GM12878 (cell line): ENCODE data around the gene SORBS2.

Source experiments
- ATF3 ChIP-seq: IDR thresholded peaks from 2 replicates; pipeline ENCODE4 v1.6.1; 2011; ENCODE audit warnings: low read depth, mild to moderate bottlenecking, low read length, moderate library complexity, borderline replicate concordance; ENCODE audit errors: extremely low read depth
- ATF7 ChIP-seq: fragments of 450-650 bp; IDR thresholded peaks from 2 replicates; pipeline ENCODE4 v1.6.1; 2016; ENCODE audit warnings: low read depth, mild to moderate bottlenecking
- CEBPB ChIP-seq, 2 experiments: fragments of 150-350 bp in 1 of 2; IDR thresholded peaks; 2 replicates each; pipeline ENCODE4 v1.6.1; 2012 to 2014; ENCODE audit warnings: low read depth in 2 of 2, low read length in 2 of 2, borderline replicate concordance in 1 of 2, inconsistent platforms in 1 of 2
- CTCF ChIP-seq, 3 experiments: IDR thresholded peaks in 2 of 3; conservative IDR thresholded peaks in 1 of 3; 2 replicates each; pipeline ENCODE4 v1.5.1; 2011; ENCODE audit warnings: low read depth in 3 of 3, low read length in 3 of 3, mild to moderate bottlenecking in 3 of 3, control low read depth in 2 of 3, moderate library complexity in 2 of 3, inconsistent platforms in 1 of 3, mixed read lengths in 1 of 3; ENCODE audit not compliant: control insufficient read depth in 2 of 3, insufficient read depth in 1 of 3; ENCODE audit errors: extremely low read depth in 1 of 3
- EP300 ChIP-seq, 2 experiments: fragments of 150-350 bp in 1 of 2; IDR thresholded peaks; 2 replicates each; pipeline ENCODE4 v1.6.1; 2011 to 2012; ENCODE audit warnings: low read depth in 2 of 2, low read length in 2 of 2, borderline replicate concordance in 1 of 2, improper control_type of control experiment in 1 of 2, inconsistent platforms in 1 of 2; ENCODE audit not compliant: control insufficient read depth in 1 of 2
- POLR2A ChIP-seq: IDR thresholded peaks from 2 replicates; pipeline ENCODE4 v1.6.1; 2011; ENCODE audit warnings: low read depth, mild to moderate bottlenecking, low read length
- ZNF622 ChIP-seq: fragments of 450-650 bp; IDR thresholded peaks from 2 replicates; pipeline ENCODE4 v1.6.1; 2017; ENCODE audit warnings: mild to moderate bottlenecking, inconsistent platforms

- TF ChIP-seq POLR2A: no peak
- no peak for TF ChIP-seq ATF7
- TF ChIP-seq CTCF (IDR thresholded peaks at IDR 0.05 in 2 of 3, conservative IDR thresholded peaks at IDR 0.05 in 1 of 3; ENCODE audit: control insufficient read depth in 2 of 3, extremely low read depth in 1 of 3, insufficient read depth in 1 of 3, low read depth in 3 of 3, low read length in 3 of 3): no peak
- TF ChIP-seq ATF3: no peak
- no peak for TF ChIP-seq EP300 (IDR thresholded peaks at IDR 0.05; ENCODE audit: borderline replicate concordance in 1 of 2, control insufficient read depth in 1 of 2, low read depth in 2 of 2, low read length in 2 of 2)
- TF ChIP-seq ZNF622: no peak
- no peak for TF ChIP-seq CEBPB (IDR thresholded peaks at IDR 0.05; ENCODE audit: borderline replicate concordance in 1 of 2, low read depth in 2 of 2, low read length in 2 of 2)
Measured at GRCh38 chr4:185730849-185731608, 81.0 kb downstream of the SORBS2 start.
